Sigmoid colon (tissue), 7 donors: ENCODE data around the gene SERPINB6. TPM values are rescaled to one million over a fixed set of nuclear protein-coding genes. Genes with fewer than 3 reads are reported as not detected.

ENCODE experiments used
- DNase-seq: peaks from one replicate; pipeline ENCODE4 v3.0.0-alpha.2; 2019
- H3K27ac ChIP-seq, 4 donors: fragments of 200-600 bp; sonication (generic); one replicate each; pipeline ENCODE4 v1.5.1; 2016 to 2019; ENCODE audit warnings: mild to moderate bottlenecking in 1 of 4
- H3K27me3 ChIP-seq, 3 donors: fragments of 200-600 bp; sonication (generic); one replicate each; pipeline ENCODE4 v1.5.1; 2019; ENCODE audit warnings: mild to moderate bottlenecking in 1 of 3
- H3K36me3 ChIP-seq, 4 donors: fragments of 200-600 bp; sonication (generic); one replicate each; pipeline ENCODE4 v1.5.1; 2016 to 2019
- H3K4me1 ChIP-seq, 4 donors: fragments of 200-600 bp; sonication (generic); one replicate each; pipeline ENCODE4 v1.5.1; 2017 to 2019
- H3K4me3 ChIP-seq, 4 donors: fragments of 200-600 bp; sonication (generic); one replicate each; pipeline ENCODE4 v1.5.1; 2017 to 2019; ENCODE audit warnings: mild to moderate bottlenecking in 2 of 4, moderate library complexity in 1 of 4
- H3K9me3 ChIP-seq, 4 donors: fragments of 200-600 bp in 3 of 4; sonication (generic) in 3 of 4; one replicate each; pipeline versions ENCODE4 v1.5.1 to v1.6.1; 2013 to 2019
- CTCF ChIP-seq, 4 experiments: fragments of 450-650 bp in 3 of 4; fragments of 200-600 bp in 1 of 4; IDR thresholded peaks; one replicate each; pipeline ENCODE4 v1.5.1; 2016 to 2019; ENCODE audit warnings: antibody characterized with exemption in 4 of 4, mild to moderate bottlenecking in 3 of 4, moderate library complexity in 2 of 4
- EP300 ChIP-seq, 4 donors: sonication (generic); formaldehyde crosslinking; IDR thresholded peaks; one replicate each; pipeline ENCODE4 v1.6.1; 2017; ENCODE audit warnings: antibody characterized with exemption in 4 of 4
- POLR2A ChIP-seq, 2 donors: fragments of 450-650 bp; IDR thresholded peaks; one replicate each; pipeline ENCODE4 v1.6.1; 2016; ENCODE audit warnings: antibody characterized with exemption in 2 of 2, mild to moderate bottlenecking in 2 of 2, moderate library complexity in 2 of 2
- POLR2AphosphoS5 ChIP-seq, 4 donors: sonication (generic); formaldehyde crosslinking; IDR thresholded peaks; one replicate each; pipeline ENCODE4 v1.6.1; 2017; ENCODE audit warnings: antibody characterized with exemption in 4 of 4
- WGBS, 2 donors: extraction: QIAGEN DNeasy Blood & Tissue Kit; methylation state at CpG; one replicate each; pipeline ENCODE4 v1.1.7; 2013; 5-methylcytosine and 5-hydroxymethylcytosine counted together
- intact Hi-C: fragments of 100-400 bp; cut with DNase I; formaldehyde crosslinking; loops from one replicate; pipeline ENCODE4 v1.15.1; 2023
- polyA plus RNA-seq, 3 donors: library from polyadenylated mRNA; stranded (reverse); fragments of 200-250 nt; gene quantifications; one replicate each; pipeline ENCODE4 v1.2.3, GENCODE V29; 2013
- total RNA-seq, 4 donors: library from RNA; depleted of rRNA; stranded (reverse); fragments of >200 nt; gene quantifications; one replicate each; pipeline ENCODE4 v1.1.0, GENCODE V29; 2016
- donor health status: healthy with polysubstance abuse.
- donor health status: Bipolar disorder and iron deficiency.
- donor health status: healthy.

Gene SERPINB6
- total and polyA plus RNA-seq, 7 donors = 150 to 207 (median 178) TPM

- Histone ChIP-seq H3K27me3 (no peaks in the 10 kb centered on the region), H3K4me3 (peak overlapping the region; percentile 69 to 90 (median 86)), H3K4me1 (peaks cover 0 to 33% (median 29%) of the 10 kb centered on the region in 4 donors), H3K9me3 (no peaks in the 10 kb centered on the region), H3K27ac (peak overlapping the region; percentile 95 to 98 (median 96)), H3K36me3 (no peaks in the 10 kb centered on the region)
- intact Hi-C loops = loop anchor here (1.0 to 5.0 kb wide), 4 partner anchors 17 to 222 kb away; partner anchors contain the start of gene WRNIP1
- DNase-seq = peak; percentile 95
- peak; percentile 24 to 76 for TF ChIP-seq POLR2A (IDR thresholded peaks at IDR 0.05)
- peak in 1 of 4 experiments; percentile 33 for TF ChIP-seq CTCF (IDR thresholded peaks at IDR 0.05)
- peak; percentile 84 to 93 (median 88) for TF ChIP-seq POLR2AphosphoS5 (IDR thresholded peaks at IDR 0.05)
- TF ChIP-seq EP300 (IDR thresholded peaks at IDR 0.05) = peak in 1 of 4 donors; percentile 44
- 0% methylated on average over 22 of the region's 22 CpGs for WGBS, 2 donors
These were observed 18.2 kb upstream of the SERPINB6 start for GRCh38 chr6:2989332-2990247.

DNA sequence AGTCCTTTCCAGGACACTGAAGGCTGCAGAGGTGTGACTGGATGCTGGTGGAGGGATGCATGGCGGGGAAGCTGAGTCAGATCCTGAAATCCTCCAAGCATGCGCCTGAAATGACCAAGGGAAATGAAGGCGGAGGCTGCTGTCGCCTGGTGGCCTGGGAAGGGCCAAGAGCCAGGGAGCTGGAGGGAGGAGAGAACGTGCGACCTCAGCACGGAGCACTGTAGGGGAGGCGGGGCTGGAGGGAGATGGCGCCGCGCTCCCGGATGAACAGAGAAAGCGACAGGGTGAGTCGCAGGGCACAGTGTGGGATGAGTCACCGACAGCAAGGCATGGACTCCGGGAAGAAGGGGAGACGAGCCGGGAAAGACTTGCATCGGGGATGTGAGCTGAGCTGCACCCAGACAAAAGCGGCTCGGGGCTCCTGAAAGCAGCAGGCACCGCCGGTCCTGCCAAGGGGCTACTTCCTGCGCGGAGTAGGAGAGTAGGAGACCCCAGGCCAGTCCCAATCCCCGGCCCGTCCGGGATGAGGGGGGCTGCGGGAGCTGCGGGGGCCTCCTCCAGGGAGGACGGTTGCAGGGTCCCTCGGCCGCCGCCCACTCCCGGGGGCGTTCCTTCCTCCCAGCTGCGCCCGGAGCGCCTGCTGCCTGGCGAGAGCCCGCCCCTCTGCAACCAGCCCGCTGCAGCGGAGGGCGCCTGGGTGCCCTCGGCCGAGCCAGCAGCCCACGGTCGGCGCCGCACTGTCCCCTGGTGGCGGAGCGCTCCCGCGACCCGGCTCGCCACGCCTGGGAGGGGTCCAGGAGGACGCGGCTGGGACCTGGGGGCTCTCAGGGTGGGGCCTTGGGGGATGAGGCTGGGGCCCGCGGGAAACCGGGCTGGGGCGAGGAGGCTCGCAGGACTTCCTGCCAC lies 17.3 kb upstream of the SERPINB6 start:
- TF ChIP-seq POLR2AphosphoS5 (IDR thresholded peaks at IDR 0.05) = peak; percentile 12 to 85 (median 67)
- peak in 1 of 2 donors; percentile 56 for TF ChIP-seq POLR2A (IDR thresholded peaks at IDR 0.05)
- peak; percentile 81 to 97 (median 93) for TF ChIP-seq CTCF (IDR thresholded peaks at IDR 0.05)
- peak in 1 of 4 donors; percentile 2 for TF ChIP-seq EP300 (IDR thresholded peaks at IDR 0.05)
- peak overlapping the region; percentile 95 to 98 (median 96) for H3K27ac ChIP-seq
- H3K9me3 ChIP-seq = no peaks in the 10 kb centered on the region
- WGBS, 2 donors = 0% methylated on average over 64 of the region's 64 CpGs
- peak; percentile 95 for DNase-seq
- peak overlapping the region; percentile 69 to 90 (median 86) for H3K4me3 ChIP-seq
- intact Hi-C loops = loop anchor here (1.0 to 5.0 kb wide), 5 partner anchors 16 to 221 kb away; partner anchors contain the start of gene WRNIP1
- no peaks in the 10 kb centered on the region for H3K27me3 ChIP-seq
- H3K4me1 ChIP-seq = peaks cover 0 to 33% (median 29%) of the 10 kb centered on the region in 4 donors
- no peaks in the 10 kb centered on the region for H3K36me3 ChIP-seq

DNA sequence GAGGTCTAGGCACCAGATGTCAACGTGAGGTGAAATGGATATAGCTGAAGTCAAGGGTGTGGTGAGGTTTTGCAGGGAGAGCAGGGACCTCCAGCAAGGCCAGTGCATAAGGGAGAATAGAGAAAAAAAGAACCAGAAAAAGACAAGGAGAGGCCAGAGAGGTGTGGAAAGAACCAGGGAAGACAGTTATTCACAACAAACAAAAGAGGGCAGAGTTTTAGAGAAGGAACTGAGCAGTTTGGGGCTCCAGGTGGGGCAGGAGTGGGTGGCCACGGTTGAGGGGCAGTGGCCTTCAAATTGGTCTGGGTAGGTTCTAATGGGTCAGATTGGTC lies 16.7 kb upstream of the SERPINB6 start:
- Histone ChIP-seq H3K27ac (peak overlapping the region; percentile 95 to 98 (median 96)), H3K4me3 (peak overlapping the region; percentile 69 to 90 (median 86)), H3K9me3 (no peaks in the 10 kb centered on the region), H3K36me3 (no peaks in the 10 kb centered on the region), H3K27me3 (no peaks in the 10 kb centered on the region), H3K4me1 (peaks cover 0 to 33% (median 29%) of the 10 kb centered on the region in 4 donors)
- TF ChIP-seq POLR2A (IDR thresholded peaks at IDR 0.05) (no peak), EP300 (IDR thresholded peaks at IDR 0.05) (no peak), POLR2AphosphoS5 (IDR thresholded peaks at IDR 0.05) (no peak), CTCF (IDR thresholded peaks at IDR 0.05) (no peak)
- intact Hi-C loops = loop anchor here (1.0 to 5.0 kb wide), 4 partner anchors 36 to 221 kb away; partner anchors contain the start of gene WRNIP1
- DNase-seq = no peak
- WGBS, 2 donors = 9 to 25% methylated on average over 2 of the region's 2 CpGs

- TF ChIP-seq CTCF (IDR thresholded peaks at IDR 0.05) (no peak), EP300 (IDR thresholded peaks at IDR 0.05) (no peak), POLR2AphosphoS5 (IDR thresholded peaks at IDR 0.05) (peak in 2 of 4 donors; percentile 9 to 40)
- Histone ChIP-seq H3K4me1 (peaks cover 0 to 44% (median 36%) of the 10 kb centered on the region in 4 donors), H3K27me3 (no peaks in the 10 kb centered on the region), H3K9me3 (no peaks in the 10 kb centered on the region), H3K27ac (peak overlapping the region; percentile 95 to 98 (median 96)), H3K4me3 (no peak overlapping the region), H3K36me3 (no peaks in the 10 kb centered on the region)
- intact Hi-C loops = loop anchor here (5.0 kb wide), 2 partner anchors 194 to 219 kb away; partner anchors contain the start of gene WRNIP1
- DNase-seq = peak; percentile 80
- WGBS, 2 donors = 13 to 53% methylated on average over 4 of the region's 4 CpGs
These were observed 15.4 kb upstream of the SERPINB6 start for GRCh38 chr6:2986722-2987221.
